GM19099 (cell line): Measurements from ENCODE around the gene MTRF1.

ENCODE experiments used
- POLR2A ChIP-seq: IDR thresholded peaks from 3 replicates; pipeline ENCODE4 v1.6.1; 2011; ENCODE audit warnings: low read depth; ENCODE audit not compliant: insufficient read length; ENCODE audit errors: extremely low read depth

MTRF1 gene

GRCh38 chr13:41250993-41251392 is 12.4 kb downstream of the MTRF1 start:
- no peak for TF ChIP-seq POLR2A

GRCh38 chr13:41246969-41247680 is 16.3 kb downstream of the MTRF1 start:
- TF ChIP-seq POLR2A = no peak

- no peak for TF ChIP-seq POLR2A
These were observed 18.8 kb downstream of the MTRF1 start for GRCh38 chr13:41244556-41244955.

- no peak for TF ChIP-seq POLR2A
These were observed 21.8 kb downstream of the MTRF1 start for GRCh38 chr13:41241626-41242025.

- no peak for TF ChIP-seq POLR2A
These were observed 27.0 kb downstream of the MTRF1 start for GRCh38 chr13:41236369-41236768.

GRCh38 chr13:41232578-41233480 is 30.5 kb downstream of the MTRF1 start:
- no peak for TF ChIP-seq POLR2A

- no peak for TF ChIP-seq POLR2A
These were observed 31.6 kb downstream of the MTRF1 start for GRCh38 chr13:41231786-41232185.

- TF ChIP-seq POLR2A = no peak
These were observed 32.2 kb downstream of the MTRF1 start for GRCh38 chr13:41231025-41231677.

- TF ChIP-seq POLR2A = no peak
These were observed 34.0 kb downstream of the MTRF1 start for GRCh38 chr13:41229356-41229755.

- TF ChIP-seq POLR2A = no peak
These were observed 39.0 kb downstream of the MTRF1 start for GRCh38 chr13:41224113-41225110.

- TF ChIP-seq POLR2A = no peak
These were observed 41.0 kb downstream of the MTRF1 start for GRCh38 chr13:41222259-41222852.

GRCh38 chr13:41220401-41220800 is 43.0 kb downstream of the MTRF1 start:
- no peak for TF ChIP-seq POLR2A

- TF ChIP-seq POLR2A = no peak
These were observed 47.2 kb downstream of the MTRF1 start for GRCh38 chr13:41216160-41216559.

- no peak for TF ChIP-seq POLR2A
These were observed 49.5 kb downstream of the MTRF1 start for GRCh38 chr13:41213919-41214318.
